Gastroesophageal sphincter (tissue), 3 donors: ENCODE measurements around the gene ENHO.

Experiments used
- CTCF ChIP-seq, 4 experiments: fragments of 200-600 bp in 2 of 4; fragments of 450-650 bp in 2 of 4; sonication (generic) in 1 of 4; IDR thresholded peaks; one replicate each; pipeline ENCODE4 v1.5.1; 2017 to 2019; ENCODE audit warnings: antibody characterized with exemption in 4 of 4, mild to moderate bottlenecking in 2 of 4, moderate library complexity in 2 of 4
- EP300 ChIP-seq: sonication (generic); formaldehyde crosslinking; IDR thresholded peaks from one replicate; pipeline ENCODE4 v1.6.1; 2017; ENCODE audit warnings: antibody characterized with exemption, mild to moderate bottlenecking
- POLR2A ChIP-seq, 2 donors: fragments of 450-650 bp; IDR thresholded peaks; one replicate each; pipeline ENCODE4 v1.6.1; 2017; ENCODE audit warnings: antibody characterized with exemption in 2 of 2, mild to moderate bottlenecking in 2 of 2, moderate library complexity in 1 of 2
- POLR2AphosphoS5 ChIP-seq: sonication (generic); formaldehyde crosslinking; IDR thresholded peaks from one replicate; pipeline ENCODE4 v1.6.1; 2017; ENCODE audit warnings: antibody characterized with exemption

- TF ChIP-seq CTCF (IDR thresholded peaks at IDR 0.05) = no peak
- TF ChIP-seq POLR2AphosphoS5 = no peak
- no peak for TF ChIP-seq POLR2A (IDR thresholded peaks at IDR 0.05)
- no peak for TF ChIP-seq EP300
Observed at GRCh38 chr9:34507966-34508365, 14.8 kb downstream of the ENHO start.
